SU-DHL-6 (cell line): ENCODE data around the gene DRC7.

Source experiments
- EZH2phosphoT487 ChIP-seq: fragments of 200-600 bp; sonication (generic), shearing (Covaris generic); conservative IDR thresholded peaks from 2 replicates; pipeline ENCODE4 v1.6.1; 2018; ENCODE audit warnings: mild to moderate bottlenecking, antibody characterized with exemption, low read length, moderate library complexity, mixed read lengths
- TF ChIP-seq, protein P1 (sequence below): fragments of 200-600 bp; sonication (generic); IDR thresholded peaks from one replicate; pipeline ENCODE4 v1.5.1; 2017; ENCODE audit warnings: antibody characterized with exemption, mild to moderate bottlenecking, low read length, moderate library complexity; ENCODE audit not compliant: insufficient read depth, poor library complexity, severe bottlenecking

DNA sequence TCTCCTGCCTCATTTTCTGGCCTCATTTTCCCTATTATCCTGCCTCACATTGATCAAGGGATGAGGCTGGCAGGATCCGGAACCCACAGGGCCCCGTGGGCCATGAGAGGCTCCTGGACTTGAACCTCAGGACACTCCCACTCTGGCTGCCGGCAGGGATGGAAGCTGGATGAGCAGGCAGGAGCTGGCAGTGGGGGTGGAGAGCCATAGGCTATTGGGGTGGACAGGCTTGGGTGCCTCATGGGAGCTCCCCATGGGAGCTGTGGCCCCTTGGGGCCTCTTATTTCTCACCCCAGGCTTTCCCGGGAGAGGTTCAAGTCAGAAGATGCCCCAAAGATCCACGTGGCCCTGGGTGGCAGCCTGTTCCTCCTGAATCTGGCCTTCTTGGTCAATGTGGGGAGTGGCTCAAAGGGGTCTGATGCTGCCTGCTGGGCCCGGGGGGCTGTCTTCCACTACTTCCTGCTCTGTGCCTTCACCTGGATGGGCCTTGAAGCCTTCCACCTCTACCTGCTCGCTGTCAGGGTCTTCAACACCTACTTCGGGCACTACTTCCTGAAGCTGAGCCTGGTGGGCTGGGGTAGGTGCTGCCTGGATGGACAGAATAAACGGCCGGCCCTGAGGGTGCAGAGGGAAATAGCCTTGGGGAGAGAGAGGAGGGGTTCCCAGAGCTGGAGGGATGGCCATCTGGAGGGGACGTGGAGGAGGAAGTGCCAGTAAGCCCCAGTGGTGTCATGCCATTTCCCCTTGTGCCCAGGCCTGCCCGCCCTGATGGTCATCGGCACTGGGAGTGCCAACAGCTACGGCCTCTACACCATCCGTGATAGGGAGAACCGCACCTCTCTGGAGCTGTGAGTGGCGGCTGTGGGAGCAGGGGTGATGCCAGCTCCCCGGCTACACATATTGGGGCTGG is 10.7 kb upstream of the DRC7 start:
- TF ChIP-seq, protein P1, sequence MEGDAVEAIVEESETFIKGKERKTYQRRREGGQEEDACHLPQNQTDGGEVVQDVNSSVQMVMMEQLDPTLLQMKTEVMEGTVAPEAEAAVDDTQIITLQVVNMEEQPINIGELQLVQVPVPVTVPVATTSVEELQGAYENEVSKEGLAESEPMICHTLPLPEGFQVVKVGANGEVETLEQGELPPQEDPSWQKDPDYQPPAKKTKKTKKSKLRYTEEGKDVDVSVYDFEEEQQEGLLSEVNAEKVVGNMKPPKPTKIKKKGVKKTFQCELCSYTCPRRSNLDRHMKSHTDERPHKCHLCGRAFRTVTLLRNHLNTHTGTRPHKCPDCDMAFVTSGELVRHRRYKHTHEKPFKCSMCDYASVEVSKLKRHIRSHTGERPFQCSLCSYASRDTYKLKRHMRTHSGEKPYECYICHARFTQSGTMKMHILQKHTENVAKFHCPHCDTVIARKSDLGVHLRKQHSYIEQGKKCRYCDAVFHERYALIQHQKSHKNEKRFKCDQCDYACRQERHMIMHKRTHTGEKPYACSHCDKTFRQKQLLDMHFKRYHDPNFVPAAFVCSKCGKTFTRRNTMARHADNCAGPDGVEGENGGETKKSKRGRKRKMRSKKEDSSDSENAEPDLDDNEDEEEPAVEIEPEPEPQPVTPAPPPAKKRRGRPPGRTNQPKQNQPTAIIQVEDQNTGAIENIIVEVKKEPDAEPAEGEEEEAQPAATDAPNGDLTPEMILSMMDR = no peak
- no peak for TF ChIP-seq EZH2phosphoT487
